ENCODE measurements around the gene SLC12A7. TPM values are rescaled to one million over a fixed set of nuclear protein-coding genes. Genes with fewer than 3 reads are reported as not detected.
A peak's percentile ranks its signal among the peaks of the same experiment; 100 is the strongest.

The SLC12A7 gene
- total RNA-seq, 1 donor from 2014 or later: 101 TPM

DNA sequence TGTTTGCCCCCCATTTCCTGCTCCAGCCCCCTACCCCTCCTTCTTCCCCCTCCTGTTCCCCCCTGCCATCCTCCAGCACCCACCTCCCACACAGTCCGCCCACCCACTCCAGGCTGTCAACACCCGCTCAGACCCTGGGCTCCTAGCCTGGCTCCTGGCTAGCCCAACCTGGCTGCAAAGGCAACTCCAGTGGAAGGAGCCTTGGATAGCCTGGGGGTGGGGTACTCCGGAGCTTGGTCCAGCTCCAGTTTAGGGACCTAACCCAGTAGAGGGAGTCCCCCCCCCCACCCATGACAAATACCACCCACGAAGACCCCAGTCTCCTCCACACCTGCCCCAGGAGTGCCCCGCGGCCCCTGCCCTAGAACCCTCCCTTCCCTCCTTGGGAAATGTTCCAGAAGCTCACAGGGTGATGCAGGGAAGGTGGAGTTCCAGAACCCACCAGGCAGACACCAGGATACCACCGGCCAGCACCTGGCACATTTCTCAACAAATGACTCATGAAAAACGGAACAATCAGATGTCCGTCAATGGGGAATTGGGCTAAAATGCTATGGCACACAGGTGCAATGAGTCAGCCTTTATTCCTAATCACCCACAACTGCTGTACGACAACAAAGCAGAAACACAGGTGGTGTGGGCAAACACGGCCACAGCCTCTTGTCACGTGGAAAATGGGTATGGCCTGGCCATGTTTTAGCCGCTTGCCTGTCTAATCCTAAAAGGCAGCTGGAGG lies 901 bp upstream of the SLC12A7 start:
- no peak for DNase-seq (ENCODE audit: low spot score in 2 of 2)
- Histone ChIP-seq H3K4me3 (no peak overlapping the region), H3K4me1 (no peaks in the 10 kb centered on the region), H3K27me3 (no peaks in the 10 kb centered on the region), H3K36me3 (no peaks in the 10 kb centered on the region), H3K9me3 (no peaks in the 10 kb centered on the region), H3K27ac (no peak overlapping the region)
- TF ChIP-seq, protein P1, sequence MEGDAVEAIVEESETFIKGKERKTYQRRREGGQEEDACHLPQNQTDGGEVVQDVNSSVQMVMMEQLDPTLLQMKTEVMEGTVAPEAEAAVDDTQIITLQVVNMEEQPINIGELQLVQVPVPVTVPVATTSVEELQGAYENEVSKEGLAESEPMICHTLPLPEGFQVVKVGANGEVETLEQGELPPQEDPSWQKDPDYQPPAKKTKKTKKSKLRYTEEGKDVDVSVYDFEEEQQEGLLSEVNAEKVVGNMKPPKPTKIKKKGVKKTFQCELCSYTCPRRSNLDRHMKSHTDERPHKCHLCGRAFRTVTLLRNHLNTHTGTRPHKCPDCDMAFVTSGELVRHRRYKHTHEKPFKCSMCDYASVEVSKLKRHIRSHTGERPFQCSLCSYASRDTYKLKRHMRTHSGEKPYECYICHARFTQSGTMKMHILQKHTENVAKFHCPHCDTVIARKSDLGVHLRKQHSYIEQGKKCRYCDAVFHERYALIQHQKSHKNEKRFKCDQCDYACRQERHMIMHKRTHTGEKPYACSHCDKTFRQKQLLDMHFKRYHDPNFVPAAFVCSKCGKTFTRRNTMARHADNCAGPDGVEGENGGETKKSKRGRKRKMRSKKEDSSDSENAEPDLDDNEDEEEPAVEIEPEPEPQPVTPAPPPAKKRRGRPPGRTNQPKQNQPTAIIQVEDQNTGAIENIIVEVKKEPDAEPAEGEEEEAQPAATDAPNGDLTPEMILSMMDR (IDR thresholded peaks at IDR 0.05): no peak
- intact Hi-C loops (cut with DNase I): no loop called here

DNA sequence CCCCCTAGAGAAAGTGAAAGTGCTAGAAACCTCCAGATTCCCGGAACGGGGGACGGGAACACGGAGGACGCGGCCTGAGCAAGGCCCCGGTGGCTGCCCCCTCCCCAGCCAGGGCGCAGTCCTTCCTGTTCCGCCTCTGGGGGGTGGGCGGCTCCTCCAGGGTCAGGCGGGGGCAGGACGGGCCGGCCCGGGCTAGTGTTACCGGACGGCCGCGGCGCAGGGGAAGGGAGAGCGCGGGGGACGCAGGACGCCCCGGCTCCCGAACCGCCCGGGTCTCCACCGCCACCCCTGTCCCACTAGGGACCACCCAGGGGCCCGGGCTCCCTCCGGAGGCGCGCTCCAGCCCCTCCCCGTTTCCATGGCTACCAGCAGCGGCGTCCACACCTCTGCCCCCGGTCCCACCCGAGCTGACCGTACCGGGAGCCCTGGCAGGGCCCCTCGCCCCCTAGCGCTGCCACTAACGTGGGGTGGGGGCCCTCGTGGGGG lies 579 bp downstream of the SLC12A7 start:
- Histone ChIP-seq H3K4me1 (no peaks in the 10 kb centered on the region), H3K9me3 (no peaks in the 10 kb centered on the region), H3K36me3 (no peaks in the 10 kb centered on the region), H3K27ac (peak overlapping the region; percentile 51 to 79), H3K4me3 (peak overlapping the region; percentile 89 to 96), H3K27me3 (no peaks in the 10 kb centered on the region)
- TF ChIP-seq, protein P1 (IDR thresholded peaks at IDR 0.05): no peak
- intact Hi-C loops (cut with DNase I): no loop called here
- DNase-seq (ENCODE audit: low spot score in 2 of 2): no peak

DNA sequence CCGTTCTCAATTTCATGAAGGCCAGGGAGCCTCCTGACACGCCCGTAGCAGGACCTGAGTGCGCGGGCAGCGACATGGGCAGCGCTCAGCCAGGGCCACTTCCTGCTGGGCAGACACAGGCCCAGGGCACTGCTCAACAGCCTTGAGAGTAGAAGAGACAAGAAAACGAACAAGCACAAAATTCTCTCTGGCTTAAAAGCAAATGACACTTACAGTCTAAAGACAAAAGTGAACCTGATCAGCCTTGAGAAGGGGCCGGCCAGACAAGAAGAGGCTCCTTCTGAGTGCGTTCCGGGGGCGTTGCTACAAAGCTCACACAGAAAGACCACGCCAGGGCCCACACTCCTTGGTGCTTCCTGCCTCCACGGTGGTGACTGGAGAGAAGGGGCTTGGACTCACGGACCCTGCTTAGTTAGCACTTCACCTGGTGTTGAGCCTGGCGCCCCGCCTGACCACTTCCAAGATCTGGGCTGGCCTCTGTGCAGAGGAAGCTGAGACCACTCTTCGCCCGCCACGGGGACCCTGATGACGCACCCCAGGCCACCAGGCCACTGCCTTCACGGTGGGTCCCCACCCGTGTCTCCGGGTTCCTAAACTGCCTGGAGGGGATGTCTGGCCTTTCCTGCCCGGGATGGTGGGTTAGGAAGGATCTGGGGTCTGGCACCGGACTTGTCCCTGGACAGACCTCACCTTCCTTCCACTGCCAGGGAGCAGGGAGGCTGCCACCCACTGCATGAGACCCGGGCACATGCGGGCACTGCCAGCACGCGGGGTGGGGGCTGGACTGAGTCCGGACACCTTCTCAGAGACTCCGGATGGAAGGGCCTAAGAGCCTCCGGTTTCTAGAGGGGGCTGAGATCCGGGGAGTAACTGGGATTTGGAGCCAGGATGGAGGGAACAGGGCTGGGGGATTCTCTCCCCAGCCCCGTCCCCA lies 1.3 kb downstream of the SLC12A7 start:
- TF ChIP-seq, protein P1 (IDR thresholded peaks at IDR 0.05): no peak
- intact Hi-C loops (cut with DNase I): no loop called here
- Histone ChIP-seq H3K27me3 (no peaks in the 10 kb centered on the region), H3K9me3 (no peaks in the 10 kb centered on the region), H3K4me3 (peak overlapping the region; percentile 89 to 96), H3K4me1 (no peaks in the 10 kb centered on the region), H3K27ac (peak overlapping the region; percentile 51 to 79), H3K36me3 (no peaks in the 10 kb centered on the region)
- DNase-seq (ENCODE audit: low spot score in 2 of 2): no peak

DNA sequence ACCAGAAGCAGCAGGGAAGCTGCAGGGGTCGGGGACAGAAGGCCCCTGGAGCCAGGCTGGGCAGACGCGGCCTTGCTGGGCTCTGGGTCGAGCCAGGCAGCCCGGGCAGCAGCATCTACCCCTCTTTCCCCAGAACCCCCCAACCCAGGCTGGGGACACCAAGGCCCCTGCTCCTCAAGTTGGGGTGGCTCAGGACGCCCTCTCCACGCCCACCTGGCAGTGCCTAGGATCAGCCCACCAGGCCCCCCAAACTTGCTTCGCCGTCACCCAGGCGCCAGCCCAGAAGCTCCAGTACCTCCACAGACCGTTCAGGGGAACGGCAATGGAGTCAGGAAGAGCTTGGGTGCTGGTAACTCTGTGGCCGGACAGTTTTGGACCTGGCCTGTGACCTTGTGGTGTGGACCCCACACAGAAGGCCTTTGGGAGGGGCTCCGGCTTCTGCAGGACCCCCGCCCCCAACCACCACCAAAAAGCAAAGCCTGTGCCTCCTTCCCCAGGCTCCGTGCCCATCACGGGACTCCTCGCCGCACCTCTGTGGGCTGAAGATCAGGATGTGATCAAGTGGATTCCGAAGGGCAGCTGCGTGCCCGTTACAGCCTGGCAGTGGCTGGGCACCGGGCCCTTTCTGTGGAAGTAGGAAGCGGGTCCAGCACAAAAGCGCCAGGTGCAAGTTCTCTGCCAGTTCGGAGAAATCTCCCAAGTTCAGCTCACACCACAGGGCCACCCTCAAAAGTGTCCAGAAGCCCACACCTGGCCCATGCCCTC lies 2.1 kb downstream of the SLC12A7 start:
- no peak for DNase-seq (ENCODE audit: low spot score in 2 of 2)
- Histone ChIP-seq H3K27ac (peak overlapping the region; percentile 7 to 26), H3K4me3 (peak overlapping the region; percentile 89 to 96), H3K9me3 (no peaks in the 10 kb centered on the region), H3K27me3 (no peaks in the 10 kb centered on the region), H3K4me1 (no peaks in the 10 kb centered on the region), H3K36me3 (no peaks in the 10 kb centered on the region)
- intact Hi-C loops (cut with DNase I): no loop called here
- TF ChIP-seq, protein P1 (IDR thresholded peaks at IDR 0.05): no peak

DNA sequence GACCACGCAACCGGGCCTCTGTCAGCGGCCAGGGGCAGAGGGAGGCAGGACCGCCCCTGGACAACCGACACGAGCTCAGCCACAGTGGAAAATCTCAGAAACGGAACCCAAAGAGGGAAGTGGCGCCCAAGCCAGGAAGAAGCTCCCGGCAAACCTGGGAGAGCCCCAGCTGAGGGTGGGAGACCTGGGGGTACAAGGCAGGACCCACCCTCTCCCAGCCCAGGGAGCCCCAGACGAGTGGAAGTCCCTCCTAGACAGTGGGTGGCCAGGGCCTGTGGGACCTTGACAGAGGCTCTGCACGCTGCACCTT lies 3.0 kb downstream of the SLC12A7 start:
- TF ChIP-seq, protein P1 (IDR thresholded peaks at IDR 0.05): no peak
- no peaks in the 10 kb centered on the region for H3K9me3 ChIP-seq
- intact Hi-C loops (cut with DNase I): no loop called here
- no peaks in the 10 kb centered on the region for H3K27me3 ChIP-seq
- H3K36me3 ChIP-seq: no peaks in the 10 kb centered on the region
- H3K27ac ChIP-seq: peak overlapping the region in 1 of 2 donors; percentile 34
- peaks cover 0 to 4% of the 10 kb centered on the region in 2 donors for H3K4me1 ChIP-seq
- H3K4me3 ChIP-seq: peak overlapping the region in 1 of 2 donors; percentile 5
- DNase-seq (ENCODE audit: low spot score in 2 of 2): no peak

Data from ascending aorta (tissue), 2 donors.